Pulmonary artery endothelial cell (primary cell): Measurements from ENCODE around the gene SERPINE1. TPM values are rescaled to one million over a fixed set of nuclear protein-coding genes. Genes with fewer than 3 reads are reported as not detected.
"Not testable (repeated sequence)": the region's sequence is repeated elsewhere in the genome, so short reads cannot be mapped to it uniquely, and the experiment has no call there.

Experiments
- DNase-seq: peaks from one replicate; pipeline ENCODE4 v3.0.0-alpha.2; 2011; ENCODE audit warnings: low read depth, low spot score
- total RNA-seq: library from RNA; depleted of rRNA; stranded (reverse); fragments of >200 nt; gene quantifications from 2 replicates; pipeline ENCODE4 v1.2.3, GENCODE V29; 2014

Gene SERPINE1
- total RNA-seq: 2,165 and 2,466 TPM in 2 replicates

- DNase-seq: peak; percentile 100
Observed at GRCh38 chr7:101126651-101127459, at the start of gene SERPINE1. Gene SERPINE1, plus strand, starts transcription at chr7:101127104. Its CDS starts 1,290 bp downstream, at chr7:101128394.

GRCh38 chr7:101077303-101078086 lies 49.4 kb upstream of the SERPINE1 start:
- DNase-seq: no peak

- no peak for DNase-seq
Observed at GRCh38 chr7:101081432-101081831, 45.5 kb upstream of the SERPINE1 start.

GRCh38 chr7:101084865-101085161 lies 42.1 kb upstream of the SERPINE1 start:
- no peak for DNase-seq

- peak; percentile 65 for DNase-seq
Observed at GRCh38 chr7:101085162-101085964, 41.5 kb upstream of the SERPINE1 start, which contains the start of gene TRIM56. Gene TRIM56, plus strand, starts transcription at chr7:101085481. Its CDS starts 1,832 bp downstream, at chr7:101087313.

GRCh38 chr7:101087334-101088068 lies 39.4 kb upstream of the SERPINE1 start:
- no peak for DNase-seq

- DNase-seq: no peak
Observed at GRCh38 chr7:101088069-101088425, 38.9 kb upstream of the SERPINE1 start.

- no peak for DNase-seq
Observed at GRCh38 chr7:101088858-101089529, 37.9 kb upstream of the SERPINE1 start.

- DNase-seq: no peak
Observed at GRCh38 chr7:101089876-101090275, 37.0 kb upstream of the SERPINE1 start.

- DNase-seq: not testable (repeated sequence)
Observed at GRCh38 chr7:101092266-101092905, 34.5 kb upstream of the SERPINE1 start.

- no peak for DNase-seq
Observed at GRCh38 chr7:101093906-101094305, 33.0 kb upstream of the SERPINE1 start.

- no peak for DNase-seq
Observed at GRCh38 chr7:101094376-101094775, 32.5 kb upstream of the SERPINE1 start.

GRCh38 chr7:101094791-101095375 lies 32.0 kb upstream of the SERPINE1 start:
- DNase-seq: peak; percentile 37

- no peak for DNase-seq
Observed at GRCh38 chr7:101096331-101096956, 30.5 kb upstream of the SERPINE1 start.

GRCh38 chr7:101096957-101097347 lies 30.0 kb upstream of the SERPINE1 start:
- no peak for DNase-seq

GRCh38 chr7:101097561-101097960 lies 29.3 kb upstream of the SERPINE1 start:
- no peak for DNase-seq

- peak; percentile 88 for DNase-seq
Observed at GRCh38 chr7:101099969-101100781, 26.7 kb upstream of the SERPINE1 start.
